Gastrocnemius medialis (tissue), 4 donors: ENCODE measurements around the gene WDR5. TPM values are rescaled to one million over a fixed set of nuclear protein-coding genes. Genes with fewer than 3 reads are reported as not detected.

Experiments
- ATAC-seq, 2 donors: fragments of 150-250 bp; one replicate each; pipeline ENCODE4 v1.9.1; 2016
- DNase-seq, 2 donors: peaks; one replicate each; pipeline ENCODE4 v3.0.0-alpha.2; 2019
- H3K27ac ChIP-seq, 4 donors: fragments of 200-600 bp; sonication (generic); 1 replicate in 1 of 4; 2 replicates in 3 of 4; pipeline ENCODE4 v1.5.1; 2016 to 2018; ENCODE audit warnings: mild to moderate bottlenecking in 2 of 4, moderate library complexity in 1 of 4
- H3K27me3 ChIP-seq, 3 donors: fragments of 200-600 bp; sonication (generic) in 2 of 3; 1 replicate in 1 of 3; 2 replicates in 2 of 3; pipeline versions ENCODE4 v1.5.1 to v1.6.0; 2016 to 2019; ENCODE audit warnings: mild to moderate bottlenecking in 1 of 3, moderate library complexity in 1 of 3
- H3K36me3 ChIP-seq, 2 donors: fragments of 200-600 bp; sonication (generic) in 1 of 2; one replicate each; pipeline ENCODE4 v1.5.1; 2017 to 2018
- H3K4me1 ChIP-seq, 2 donors: fragments of 200-600 bp; sonication (generic) in 1 of 2; one replicate each; pipeline ENCODE4 v1.5.1; 2016 to 2017; ENCODE audit warnings: mild to moderate bottlenecking in 2 of 2
- H3K4me3 ChIP-seq, 4 donors: fragments of 200-600 bp; sonication (generic) in 3 of 4; 1 replicate in 1 of 4; 2 replicates in 3 of 4; pipeline ENCODE4 v1.5.1; 2016 to 2019; ENCODE audit warnings: mild to moderate bottlenecking in 2 of 4
- H3K9me3 ChIP-seq, 3 donors: fragments of 200-600 bp; sonication (generic) in 2 of 3; 1 replicate in 1 of 3; 2 replicates in 2 of 3; pipeline ENCODE4 v1.5.1; 2016 to 2019
- CTCF ChIP-seq, 5 experiments: fragments of 450-650 bp in 3 of 5; fragments of 200-600 bp in 2 of 5; sonication (generic) in 2 of 5; IDR thresholded peaks in 4 of 5; conservative IDR thresholded peaks in 1 of 5; 1 replicate in 4 of 5; 2 replicates in 1 of 5; pipeline ENCODE4 v1.5.1; 2016 to 2019; ENCODE audit warnings: antibody characterized with exemption in 5 of 5, mild to moderate bottlenecking in 3 of 5, moderate library complexity in 3 of 5
- POLR2A ChIP-seq, 2 donors: fragments of 450-650 bp; IDR thresholded peaks; one replicate each; pipeline ENCODE4 v1.6.1; 2017; ENCODE audit warnings: antibody characterized with exemption in 2 of 2, mild to moderate bottlenecking in 2 of 2, moderate library complexity in 2 of 2
- in situ Hi-C, 4 donors: fragments of 200-750 bp; cut with MboI; loops; one replicate each; pipeline versions ENCODE4 v1.15.0 to v1.8.0; 2017; ENCODE audit warnings: low sequenced_read_pairs in 4 of 4
- intact Hi-C: fragments of 100-400 bp; cut with DNase I; formaldehyde crosslinking; loops from one replicate; pipeline ENCODE4 v1.15.1; 2023; ENCODE audit warnings: low total_unique reads
- total RNA-seq, 4 donors: library from RNA; depleted of rRNA; stranded (reverse); fragments of >200 nt; gene quantifications; one replicate each; pipeline versions ENCODE4 v1.1.0 to v1.2.3, GENCODE V29; 2016

The WDR5 gene
- total RNA-seq, 4 donors from 2014 or later: 19.8 to 39.3 (median 31.9) TPM

- Histone ChIP-seq H3K27ac (no peak overlapping the region), H3K27me3 (no peaks in the 10 kb centered on the region), H3K4me3 (no peak overlapping the region), H3K36me3 (no peaks in the 10 kb centered on the region), H3K4me1 (peaks cover 22 to 32% of the 10 kb centered on the region in 2 donors), H3K9me3 (no peaks in the 10 kb centered on the region)
- in situ Hi-C loops: loop anchor here in 1 of 4 donors (25.0 kb wide), 1 partner anchor 135 kb away; no protein-coding TSS in a partner anchor
- DNase-seq (no peak), ATAC-seq (no peak)
- intact Hi-C loops: no loop called here
- TF ChIP-seq POLR2A (IDR thresholded peaks at IDR 0.05): no peak
- no peak for TF ChIP-seq CTCF (IDR thresholded peaks at IDR 0.05 in 4 of 5, conservative IDR thresholded peaks at IDR 0.05 in 1 of 5)
Observed at GRCh38 chr9:134177186-134177585, 41.3 kb downstream of the WDR5 start.

GRCh38 chr9:134177624-134178393 is 41.9 kb downstream of the WDR5 start:
- Histone ChIP-seq H3K9me3 (no peaks in the 10 kb centered on the region), H3K4me3 (no peak overlapping the region), H3K27ac (peak overlapping the region in 1 of 4 donors; percentile 4), H3K27me3 (no peaks in the 10 kb centered on the region), H3K4me1 (peaks cover 22 to 32% of the 10 kb centered on the region in 2 donors), H3K36me3 (no peaks in the 10 kb centered on the region)
- ATAC-seq (no peak), DNase-seq (peak in 1 of 2 donors; percentile 13)
- intact Hi-C loops: no loop called here
- in situ Hi-C loops: loop anchor here in 1 of 4 donors (25.0 kb wide), 1 partner anchor 134 kb away; no protein-coding TSS in a partner anchor
- no peak for TF ChIP-seq POLR2A (IDR thresholded peaks at IDR 0.05)
- TF ChIP-seq CTCF (IDR thresholded peaks at IDR 0.05 in 4 of 5, conservative IDR thresholded peaks at IDR 0.05 in 1 of 5): no peak

GRCh38 chr9:134178394-134178767 is 42.5 kb downstream of the WDR5 start:
- no peak for ATAC-seq
- in situ Hi-C loops (loop anchor here in 1 of 4 donors (25.0 kb wide), 1 partner anchor 134 kb away; no protein-coding TSS in a partner anchor), intact Hi-C loops (no loop called here)
- Histone ChIP-seq H3K4me1 (peaks cover 22 to 32% of the 10 kb centered on the region in 2 donors), H3K9me3 (no peaks in the 10 kb centered on the region), H3K27me3 (no peaks in the 10 kb centered on the region), H3K27ac (peak overlapping the region in 3 of 4 donors; percentile 4 to 42 (median 25)), H3K36me3 (no peaks in the 10 kb centered on the region), H3K4me3 (no peak overlapping the region)
- TF ChIP-seq POLR2A (IDR thresholded peaks at IDR 0.05) (no peak), CTCF (IDR thresholded peaks at IDR 0.05 in 4 of 5, conservative IDR thresholded peaks at IDR 0.05 in 1 of 5) (no peak)
- DNase-seq: no peak

- H3K27me3 ChIP-seq: no peaks in the 10 kb centered on the region
- DNase-seq (peak in 1 of 2 donors; percentile 61), ATAC-seq (peak; percentile 45 to 66)
- no peaks in the 10 kb centered on the region for H3K9me3 ChIP-seq
- H3K4me1 ChIP-seq: peaks cover 22 to 30% of the 10 kb centered on the region in 2 donors
- in situ Hi-C loops (loop anchor here in 1 of 4 donors (25.0 kb wide), 1 partner anchor 133 kb away; no protein-coding TSS in a partner anchor), intact Hi-C loops (no loop called here)
- TF ChIP-seq POLR2A (IDR thresholded peaks at IDR 0.05) (no peak), CTCF (IDR thresholded peaks at IDR 0.05 in 4 of 5, conservative IDR thresholded peaks at IDR 0.05 in 1 of 5) (no peak)
- H3K36me3 ChIP-seq: no peaks in the 10 kb centered on the region
- peak overlapping the region in 3 of 4 donors; percentile 4 to 42 (median 25) for H3K27ac ChIP-seq
- H3K4me3 ChIP-seq: no peak overlapping the region
Observed at GRCh38 chr9:134178768-134179551, 43.1 kb downstream of the WDR5 start.
